Measurements from ENCODE around the gene WDR19.

GRCh38 chr4:39312816-39313215, 130.5 kb downstream of the WDR19 start:
- no peak for TF ChIP-seq CTCF (conservative IDR thresholded peaks at IDR 0.05 in 1 of 2, IDR thresholded peaks at IDR 0.05 in 1 of 2; ENCODE audit: low read depth in 1 of 2, low read length in 2 of 2)
- TF ChIP-seq EZH2 (IDR thresholded peaks at IDR 0.05; ENCODE audit: low read length, missing control alignments) = no peak

All from fibroblast of lung (primary cell).